Testis (tissue), 2 donors: ENCODE results near the gene FOXRED2.

Experiments used
- POLR2A ChIP-seq: fragments of 450-650 bp; IDR thresholded peaks from one replicate; pipeline ENCODE4 v1.6.1; 2017; ENCODE audit warnings: antibody characterized with exemption, mild to moderate bottlenecking, moderate library complexity
- TF ChIP-seq, protein P1 (sequence below), 3 experiments: fragments of 450-650 bp in 2 of 3; fragments of 200-600 bp in 1 of 3; sonication (generic) in 1 of 3; IDR thresholded peaks; one replicate each; pipeline ENCODE4 v1.5.1; 2016 to 2019; ENCODE audit warnings: antibody characterized with exemption in 3 of 3, mild to moderate bottlenecking in 2 of 3, moderate library complexity in 1 of 3

DNA sequence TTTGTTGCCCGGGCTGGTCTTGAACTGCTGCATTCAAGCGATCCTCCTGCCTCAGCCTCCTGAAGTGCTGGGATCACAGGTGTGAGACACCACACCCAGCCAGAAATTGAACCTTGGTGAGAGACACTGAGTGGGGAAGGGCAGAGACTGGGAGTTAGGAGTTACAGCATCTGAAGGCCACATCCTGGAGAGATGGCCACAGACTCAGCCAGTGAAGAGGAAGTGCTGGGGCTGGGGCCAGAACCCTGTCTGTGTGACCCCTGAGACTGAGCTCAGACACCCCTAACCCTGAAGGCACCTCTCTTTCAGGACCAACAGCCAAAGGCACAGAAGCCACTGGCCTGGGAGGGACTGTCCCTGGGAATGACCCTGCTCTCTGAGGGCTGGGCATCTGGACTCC, 59.2 kb downstream of the FOXRED2 start:
- TF ChIP-seq, protein P1, sequence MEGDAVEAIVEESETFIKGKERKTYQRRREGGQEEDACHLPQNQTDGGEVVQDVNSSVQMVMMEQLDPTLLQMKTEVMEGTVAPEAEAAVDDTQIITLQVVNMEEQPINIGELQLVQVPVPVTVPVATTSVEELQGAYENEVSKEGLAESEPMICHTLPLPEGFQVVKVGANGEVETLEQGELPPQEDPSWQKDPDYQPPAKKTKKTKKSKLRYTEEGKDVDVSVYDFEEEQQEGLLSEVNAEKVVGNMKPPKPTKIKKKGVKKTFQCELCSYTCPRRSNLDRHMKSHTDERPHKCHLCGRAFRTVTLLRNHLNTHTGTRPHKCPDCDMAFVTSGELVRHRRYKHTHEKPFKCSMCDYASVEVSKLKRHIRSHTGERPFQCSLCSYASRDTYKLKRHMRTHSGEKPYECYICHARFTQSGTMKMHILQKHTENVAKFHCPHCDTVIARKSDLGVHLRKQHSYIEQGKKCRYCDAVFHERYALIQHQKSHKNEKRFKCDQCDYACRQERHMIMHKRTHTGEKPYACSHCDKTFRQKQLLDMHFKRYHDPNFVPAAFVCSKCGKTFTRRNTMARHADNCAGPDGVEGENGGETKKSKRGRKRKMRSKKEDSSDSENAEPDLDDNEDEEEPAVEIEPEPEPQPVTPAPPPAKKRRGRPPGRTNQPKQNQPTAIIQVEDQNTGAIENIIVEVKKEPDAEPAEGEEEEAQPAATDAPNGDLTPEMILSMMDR (IDR thresholded peaks at IDR 0.05): no peak
- no peak for TF ChIP-seq POLR2A
